T-helper 9 cell (primary cell): ENCODE results near the gene USE1.

Experiments
- DNase-seq: peaks from one replicate; pipeline ENCODE4 v3.0.0-alpha.2; 2020

USE1 gene

GRCh38 chr19:17235971-17236777, 21.0 kb downstream of the USE1 start:
- DNase-seq, result no peak

GRCh38 chr19:17236811-17237543, 21.8 kb downstream of the USE1 start:
- no peak for DNase-seq

DNA sequence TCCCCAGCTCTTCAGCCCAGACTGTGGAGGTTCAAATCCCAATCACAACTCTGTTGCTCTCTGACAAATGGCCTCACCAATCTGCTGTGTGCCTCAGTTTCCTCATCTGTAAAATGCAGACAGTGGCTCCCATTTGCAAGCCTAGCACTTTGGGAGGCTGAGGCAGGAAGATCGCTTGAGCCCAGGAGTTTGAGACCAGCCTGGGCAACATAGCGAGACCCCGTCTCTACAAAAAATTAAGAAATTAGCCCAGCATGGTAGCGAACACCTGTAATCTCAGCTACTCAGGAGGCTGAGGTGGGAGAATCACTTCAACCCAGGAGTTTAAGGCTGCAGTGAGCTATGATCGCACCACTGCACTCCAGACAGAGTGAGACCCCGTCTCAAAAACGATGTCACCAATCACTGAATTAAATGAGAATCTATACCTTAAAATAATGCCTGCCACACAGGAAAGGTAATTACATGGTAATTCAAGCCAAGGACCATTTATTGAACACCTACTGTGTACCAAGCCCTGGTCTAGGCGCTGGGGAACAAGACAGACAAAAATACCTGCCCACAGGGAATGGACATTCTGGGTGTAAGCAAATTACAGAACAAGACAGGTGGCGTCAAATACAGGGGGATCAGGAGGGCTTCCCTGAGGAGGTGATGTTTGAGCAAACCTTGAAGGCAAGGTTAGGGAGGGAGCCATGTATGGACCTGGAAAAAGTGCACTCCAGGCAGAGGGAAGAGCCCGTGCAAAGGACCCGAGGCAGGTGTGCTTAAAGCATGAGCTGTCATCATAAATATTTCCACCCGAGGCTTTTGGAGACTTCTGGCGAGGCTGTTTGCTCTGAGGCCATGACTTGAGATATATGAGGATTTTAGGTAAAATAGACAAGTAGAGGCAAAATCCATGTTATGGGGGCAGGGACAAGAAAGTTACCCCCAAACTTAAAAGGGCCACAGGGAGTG, 22.9 kb downstream of the USE1 start:
- DNase-seq, result no peak

GRCh38 chr19:17240062-17240752, 25.1 kb downstream of the USE1 start:
- DNase-seq, result no peak

- no peak for DNase-seq
These were observed 25.8 kb downstream of the USE1 start for GRCh38 chr19:17240826-17241399.

GRCh38 chr19:17242431-17243208, 27.5 kb downstream of the USE1 start:
- DNase-seq, result no peak

GRCh38 chr19:17243211-17243829, 28.2 kb downstream of the USE1 start:
- no peak for DNase-seq

- DNase-seq, result no peak
These were observed 28.9 kb downstream of the USE1 start for GRCh38 chr19:17243830-17244617.

DNA sequence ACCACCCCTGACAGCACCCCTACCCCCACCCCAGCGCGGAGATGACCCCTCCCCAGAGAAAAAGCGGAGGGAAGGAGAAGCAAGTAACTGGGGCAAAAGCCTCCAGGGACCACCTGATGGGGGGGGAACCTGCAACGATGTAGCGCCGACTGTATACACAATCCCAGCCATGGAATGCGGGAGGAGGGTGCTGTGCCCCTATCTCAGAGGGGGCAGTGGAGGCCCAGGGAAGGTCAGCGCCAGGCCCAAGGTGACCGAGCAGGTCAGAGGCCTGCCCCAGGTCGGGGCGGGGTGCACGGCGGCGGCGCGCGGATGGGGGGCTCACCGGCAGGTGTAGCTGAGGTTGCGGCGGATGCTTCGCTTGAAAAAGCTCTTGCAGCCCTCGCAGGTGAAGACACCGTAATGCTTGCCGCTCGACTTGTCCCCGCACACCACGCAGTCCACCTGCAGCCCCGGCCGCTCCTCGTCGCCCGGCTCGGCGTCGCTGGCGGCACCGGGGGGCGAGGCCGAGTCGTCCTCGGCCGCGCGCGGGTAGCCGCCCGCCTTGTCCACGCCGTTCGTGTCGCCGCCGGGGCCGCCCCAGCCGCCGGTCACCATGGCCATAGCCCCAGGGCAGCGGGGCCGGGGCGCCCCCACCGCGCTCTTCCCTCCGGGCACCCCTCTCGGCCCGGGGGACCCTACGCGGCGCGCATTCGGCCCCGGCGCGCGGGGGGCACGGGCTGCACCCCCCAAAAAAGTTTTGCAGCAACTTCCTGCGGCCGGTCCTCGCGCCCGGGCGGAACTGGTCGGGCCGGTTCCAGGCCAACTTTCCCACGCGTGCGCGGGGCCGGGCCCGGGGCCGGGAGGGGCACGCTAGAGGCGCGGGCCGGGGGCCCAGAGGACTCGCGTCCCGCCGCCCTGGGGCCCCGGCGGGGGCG, 29.7 kb downstream of the USE1 start:
- no peak for DNase-seq

- DNase-seq, result no peak
These were observed 30.4 kb downstream of the USE1 start, which contains the start of gene NR2F6 for GRCh38 chr19:17245535-17245984. Gene NR2F6 (minus strand): TSS chr19:17245919. CDS start chr19:17245220, 699 bp downstream.

GRCh38 chr19:17246681-17247425, 31.7 kb downstream of the USE1 start:
- DNase-seq, result no peak

- DNase-seq, result no peak
These were observed 33.0 kb downstream of the USE1 start for GRCh38 chr19:17248011-17248776.

DNA sequence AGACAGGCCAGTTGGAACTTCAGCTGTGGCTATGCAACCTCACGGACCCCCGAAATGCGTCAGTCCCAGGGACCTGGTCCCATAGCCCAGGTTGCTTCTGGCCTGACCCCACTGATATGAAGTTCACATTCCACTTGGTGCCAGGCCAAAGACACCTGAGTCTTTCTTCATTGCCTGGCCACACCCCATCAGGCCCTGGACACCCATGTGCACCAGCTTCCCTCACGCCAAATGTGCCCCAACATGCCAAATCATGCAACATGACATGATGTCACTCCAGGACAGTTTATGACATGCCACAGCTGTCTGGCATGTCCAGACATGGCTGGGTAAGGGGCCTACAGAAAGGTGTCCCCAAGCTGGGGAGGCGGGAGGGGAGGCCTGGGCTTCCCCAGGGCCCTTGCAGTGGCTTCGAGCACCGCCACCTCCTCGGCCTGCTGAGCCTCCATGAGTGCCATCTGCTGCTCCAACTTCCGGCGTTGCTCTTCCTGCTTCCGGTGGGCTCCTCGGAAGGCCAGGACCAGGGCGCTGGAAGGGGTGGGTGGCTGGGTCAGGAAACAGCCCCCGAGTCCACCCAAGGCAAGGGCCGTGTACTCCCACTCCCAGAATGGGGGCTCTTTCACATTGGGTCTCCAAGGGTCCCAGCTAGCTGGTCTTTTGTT, 34.9 kb downstream of the USE1 start:
- no peak for DNase-seq

GRCh38 chr19:17254636-17255035, 39.5 kb downstream of the USE1 start:
- DNase-seq, result no peak

DNA sequence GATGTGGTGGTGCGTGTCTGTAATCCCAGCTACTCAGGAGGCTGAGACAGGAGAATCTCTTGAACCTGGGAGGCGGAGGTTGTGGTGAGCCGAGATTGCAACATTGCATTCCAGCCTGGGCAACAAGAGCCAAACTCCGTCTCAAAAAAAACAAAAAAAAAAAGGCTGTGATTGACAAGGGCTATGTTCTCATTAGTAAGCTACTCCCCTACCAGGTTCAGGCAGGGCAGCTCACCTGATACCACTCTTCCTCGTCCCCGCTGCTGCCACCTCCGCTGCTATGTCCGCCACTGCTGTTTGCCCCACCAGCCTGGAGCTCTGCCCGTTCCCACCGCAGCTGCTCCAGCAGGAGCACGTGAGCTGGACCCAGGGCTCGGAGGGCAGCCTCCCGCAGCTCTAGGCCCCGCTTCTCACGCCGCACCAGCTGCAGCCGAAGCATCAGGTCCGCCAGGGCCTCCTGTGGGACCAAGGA, 40.0 kb downstream of the USE1 start:
- DNase-seq, result no peak

DNA sequence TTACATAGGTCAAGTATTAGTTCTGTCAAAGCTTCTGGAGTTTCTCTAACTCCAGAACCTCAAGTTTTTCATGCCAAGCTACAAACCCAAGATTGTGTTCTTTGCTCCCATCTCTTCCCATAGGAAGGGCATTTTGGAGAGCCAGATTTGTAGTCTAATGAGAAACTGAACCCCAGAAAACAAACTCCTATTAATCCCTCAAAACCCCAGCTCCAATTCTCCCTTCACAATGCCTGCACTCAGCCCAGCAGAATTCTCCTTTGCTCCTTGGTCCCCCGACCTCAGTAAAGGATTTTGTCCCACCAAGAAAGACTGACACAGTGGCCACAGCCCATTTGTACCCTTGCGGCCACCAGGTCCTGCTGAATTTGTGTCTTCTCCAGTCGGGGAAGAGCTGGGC, 41.0 kb downstream of the USE1 start:
- DNase-seq, result no peak
